Activated naive CD4-positive, alpha-beta T cell treated with anti-CD3 and anti-CD28 coated beads for 36 hours (primary cell): Measurements from ENCODE around the gene SNAP25. TPM values are rescaled to one million over a fixed set of nuclear protein-coding genes. Genes with fewer than 3 reads are reported as not detected.

Experiments
- CTCF ChIA-PET: fragments of 350-600 bp; sonication (Branson Sonifier 250); formaldehyde crosslinking; loops from one replicate; lab custom pipeline; 2021; ENCODE audit warnings: antibody characterized with exemption; lab: Charles Lee
- DNase-seq: peaks from one replicate; pipeline ENCODE4 v3.0.0-alpha.2; 2020
- H3K27ac Mint-ChIP-seq: one replicate; pipeline ENCODE4 v1.8.0; 2021; ENCODE audit warnings: mild to moderate bottlenecking, mixed read lengths
- H3K27me3 Mint-ChIP-seq: one replicate; pipeline ENCODE4 v1.8.0; 2021; ENCODE audit warnings: low read depth, mixed read lengths
- H3K36me3 Mint-ChIP-seq: one replicate; pipeline ENCODE4 v1.8.0; 2021; ENCODE audit warnings: low read depth, mixed read lengths
- H3K4me1 Mint-ChIP-seq: one replicate; pipeline ENCODE4 v1.8.0; 2021; ENCODE audit warnings: low read depth, mixed read lengths
- H3K4me3 Mint-ChIP-seq: one replicate; pipeline ENCODE4 v1.8.0; 2021; ENCODE audit warnings: mild to moderate bottlenecking, moderate library complexity, mixed read lengths
- H3K9me3 Mint-ChIP-seq: one replicate; pipeline ENCODE4 v1.8.0; 2021; ENCODE audit warnings: mixed read lengths
- intact Hi-C: fragments of 100-400 bp; cut with micrococcal nuclease; formaldehyde crosslinking; loops from one replicate; pipeline ENCODE4 v1.15.1; 2023
- total RNA-seq, 2 experiments: library from RNA; stranded (reverse); gene quantifications; one replicate each; pipeline ENCODE4 v1.2.3, GENCODE V29; 2021

The SNAP25 gene
- total RNA-seq, 2 experiments from 2014 or later, result not detected

- H3K27me3 Mint-ChIP-seq, result peaks cover 2% of the 10 kb centered on the region
- H3K27ac Mint-ChIP-seq, result no peak overlapping the region
- CTCF ChIA-PET, result no interaction called here
- no peak for DNase-seq
- H3K36me3 Mint-ChIP-seq, result no peaks in the 10 kb centered on the region
- no peak overlapping the region for H3K4me3 Mint-ChIP-seq
- H3K4me1 Mint-ChIP-seq, result no peaks in the 10 kb centered on the region
- intact Hi-C loops, result no loop called here
- no peaks in the 10 kb centered on the region for H3K9me3 Mint-ChIP-seq
Observed at GRCh38 chr20:10276878-10277580, 58.4 kb downstream of the SNAP25 start.

GRCh38 chr20:10277616-10278015 lies 59.0 kb downstream of the SNAP25 start:
- no peak for DNase-seq
- Mint-ChIP-seq H3K27me3 (peaks cover 2% of the 10 kb centered on the region), H3K4me1 (no peaks in the 10 kb centered on the region), H3K4me3 (no peak overlapping the region), H3K9me3 (no peaks in the 10 kb centered on the region), H3K27ac (no peak overlapping the region), H3K36me3 (no peaks in the 10 kb centered on the region)
- intact Hi-C loops, result no loop called here
- CTCF ChIA-PET, result no interaction called here

GRCh38 chr20:10278412-10278811 lies 59.8 kb downstream of the SNAP25 start:
- CTCF ChIA-PET, result no interaction called here
- H3K4me3 Mint-ChIP-seq, result no peak overlapping the region
- intact Hi-C loops, result no loop called here

GRCh38 chr20:10280018-10280908 lies 61.6 kb downstream of the SNAP25 start:
- intact Hi-C loops, result no loop called here
- Mint-ChIP-seq H3K36me3 (no peaks in the 10 kb centered on the region), H3K4me1 (no peaks in the 10 kb centered on the region)

More at GRCh38 chr20:10278412-10278811, 59.8 kb downstream of the SNAP25 start:
- Mint-ChIP-seq H3K4me1 (no peaks in the 10 kb centered on the region), H3K27ac (no peak overlapping the region), H3K9me3 (no peaks in the 10 kb centered on the region), H3K27me3 (peaks cover 2% of the 10 kb centered on the region), H3K36me3 (no peaks in the 10 kb centered on the region)
- DNase-seq, result no peak

GRCh38 chr20:10281911-10282310 lies 63.3 kb downstream of the SNAP25 start:
- no peaks in the 10 kb centered on the region for H3K9me3 Mint-ChIP-seq
- CTCF ChIA-PET, result no interaction called here
- DNase-seq, result no peak
- intact Hi-C loops, result no loop called here
- H3K27me3 Mint-ChIP-seq, result peaks cover 6% of the 10 kb centered on the region
- no peaks in the 10 kb centered on the region for H3K36me3 Mint-ChIP-seq
- no peak overlapping the region for H3K4me3 Mint-ChIP-seq
- H3K27ac Mint-ChIP-seq, result no peak overlapping the region
- no peaks in the 10 kb centered on the region for H3K4me1 Mint-ChIP-seq

More at GRCh38 chr20:10280018-10280908, 61.6 kb downstream of the SNAP25 start:
- Mint-ChIP-seq H3K9me3 (no peaks in the 10 kb centered on the region), H3K4me3 (no peak overlapping the region), H3K27me3 (peaks cover 2% of the 10 kb centered on the region), H3K27ac (no peak overlapping the region)
- CTCF ChIA-PET, result no interaction called here
- no peak for DNase-seq

GRCh38 chr20:10282979-10283456 lies 64.4 kb downstream of the SNAP25 start:
- H3K27ac Mint-ChIP-seq, result no peak overlapping the region
- H3K9me3 Mint-ChIP-seq, result no peaks in the 10 kb centered on the region
- H3K4me3 Mint-ChIP-seq, result no peak overlapping the region
- H3K36me3 Mint-ChIP-seq, result no peaks in the 10 kb centered on the region
- DNase-seq, result no peak
- intact Hi-C loops, result no loop called here
- peaks cover 6% of the 10 kb centered on the region for H3K27me3 Mint-ChIP-seq
- no peaks in the 10 kb centered on the region for H3K4me1 Mint-ChIP-seq
- CTCF ChIA-PET, result no interaction called here

- no peak for DNase-seq
- no peaks in the 10 kb centered on the region for H3K36me3 Mint-ChIP-seq
- H3K4me1 Mint-ChIP-seq, result no peaks in the 10 kb centered on the region
- CTCF ChIA-PET, result no interaction called here
- H3K4me3 Mint-ChIP-seq, result no peak overlapping the region
- no peak overlapping the region for H3K27ac Mint-ChIP-seq
- peaks cover 5% of the 10 kb centered on the region for H3K27me3 Mint-ChIP-seq
- no peaks in the 10 kb centered on the region for H3K9me3 Mint-ChIP-seq
- intact Hi-C loops, result no loop called here
Observed at GRCh38 chr20:10286356-10286755, 67.7 kb downstream of the SNAP25 start.

GRCh38 chr20:10288421-10288820 lies 69.8 kb downstream of the SNAP25 start:
- no peaks in the 10 kb centered on the region for H3K36me3 Mint-ChIP-seq
- peaks cover 5% of the 10 kb centered on the region for H3K27me3 Mint-ChIP-seq
- H3K9me3 Mint-ChIP-seq, result no peaks in the 10 kb centered on the region
- intact Hi-C loops, result no loop called here
- no peak overlapping the region for H3K4me3 Mint-ChIP-seq
- CTCF ChIA-PET, result no interaction called here
- H3K27ac Mint-ChIP-seq, result no peak overlapping the region
- no peak for DNase-seq
- H3K4me1 Mint-ChIP-seq, result no peaks in the 10 kb centered on the region

- no peaks in the 10 kb centered on the region for H3K36me3 Mint-ChIP-seq
Observed at GRCh38 chr20:10288954-10289646, 70.5 kb downstream of the SNAP25 start.

GRCh38 chr20:10291568-10292248 lies 73.1 kb downstream of the SNAP25 start:
- Mint-ChIP-seq H3K4me1 (no peaks in the 10 kb centered on the region), H3K9me3 (no peaks in the 10 kb centered on the region), H3K4me3 (no peak overlapping the region), H3K27ac (no peak overlapping the region), H3K27me3 (peaks cover 2% of the 10 kb centered on the region), H3K36me3 (no peaks in the 10 kb centered on the region)
- intact Hi-C loops, result no loop called here
- DNase-seq, result no peak
- CTCF ChIA-PET, result no interaction called here

More at GRCh38 chr20:10288954-10289646, 70.5 kb downstream of the SNAP25 start:
- CTCF ChIA-PET, result no interaction called here
- no peak overlapping the region for H3K27ac Mint-ChIP-seq
- H3K27me3 Mint-ChIP-seq, result peaks cover 5% of the 10 kb centered on the region
- intact Hi-C loops, result no loop called here
- no peak overlapping the region for H3K4me3 Mint-ChIP-seq
- no peaks in the 10 kb centered on the region for H3K4me1 Mint-ChIP-seq
- no peaks in the 10 kb centered on the region for H3K9me3 Mint-ChIP-seq
- no peak for DNase-seq

GRCh38 chr20:10297223-10297622 lies 78.6 kb downstream of the SNAP25 start:
- Mint-ChIP-seq H3K36me3 (no peaks in the 10 kb centered on the region), H3K9me3 (no peaks in the 10 kb centered on the region), H3K4me3 (no peak overlapping the region), H3K27me3 (peaks cover 8% of the 10 kb centered on the region), H3K27ac (no peak overlapping the region), H3K4me1 (peaks cover 2% of the 10 kb centered on the region)
- intact Hi-C loops, result no loop called here
- CTCF ChIA-PET, result no interaction called here
- DNase-seq, result no peak
